Measurements from ENCODE around the gene CFAP45. TPM values are rescaled to one million over a fixed set of nuclear protein-coding genes. Genes with fewer than 3 reads are reported as not detected.
"Not testable (repeated sequence)": the region's sequence is repeated elsewhere in the genome, so short reads cannot be mapped to it uniquely, and the experiment has no call there.

The CFAP45 gene
- total RNA-seq, 1 donor from 2014 or later = 1.7 TPM

- Mint-ChIP-seq H3K36me3 (ENCODE audit: low read depth) (peaks cover 63% of the 10 kb centered on the region), H3K4me3 (no peak overlapping the region), H3K27me3 (ENCODE audit: insufficient read depth) (no peaks in the 10 kb centered on the region), H3K27ac (peak overlapping the region; percentile 56), H3K4me1 (ENCODE audit: low read depth) (peaks cover 56% of the 10 kb centered on the region), H3K9me3 (no peaks in the 10 kb centered on the region)
- no peak for DNase-seq (ENCODE audit: low spot score)
- intact Hi-C loops (cut with micrococcal nuclease) = no loop called here
Observed at GRCh38 chr1:159917533-159918351, 17.8 kb upstream of the CFAP45 start.

GRCh38 chr1:159916242-159917051 lies 16.5 kb upstream of the CFAP45 start:
- H3K4me3 Mint-ChIP-seq = no peak overlapping the region
- peaks cover 60% of the 10 kb centered on the region for H3K36me3 Mint-ChIP-seq (ENCODE audit: low read depth)
- intact Hi-C loops (cut with micrococcal nuclease) = no loop called here
- H3K9me3 Mint-ChIP-seq = no peaks in the 10 kb centered on the region
- no peak for DNase-seq (ENCODE audit: low spot score)
- H3K27me3 Mint-ChIP-seq (ENCODE audit: insufficient read depth) = no peaks in the 10 kb centered on the region
- peaks cover 58% of the 10 kb centered on the region for H3K4me1 Mint-ChIP-seq (ENCODE audit: low read depth)
- H3K27ac Mint-ChIP-seq = peak overlapping the region; percentile 59

GRCh38 chr1:159915571-159916241 lies 15.7 kb upstream of the CFAP45 start:
- Mint-ChIP-seq H3K27me3 (ENCODE audit: insufficient read depth) (no peaks in the 10 kb centered on the region), H3K9me3 (no peaks in the 10 kb centered on the region), H3K27ac (peak overlapping the region; percentile 21), H3K36me3 (ENCODE audit: low read depth) (peaks cover 54% of the 10 kb centered on the region), H3K4me1 (ENCODE audit: low read depth) (peaks cover 58% of the 10 kb centered on the region), H3K4me3 (no peak overlapping the region)
- DNase-seq (ENCODE audit: low spot score) = no peak
- intact Hi-C loops (cut with micrococcal nuclease) = no loop called here

GRCh38 chr1:159914252-159915018 lies 14.5 kb upstream of the CFAP45 start:
- H3K4me3 Mint-ChIP-seq = no peak overlapping the region
- H3K27ac Mint-ChIP-seq = no peak overlapping the region
- peaks cover 43% of the 10 kb centered on the region for H3K36me3 Mint-ChIP-seq (ENCODE audit: low read depth)
- H3K4me1 Mint-ChIP-seq (ENCODE audit: low read depth) = peaks cover 65% of the 10 kb centered on the region
- H3K27me3 Mint-ChIP-seq (ENCODE audit: insufficient read depth) = no peaks in the 10 kb centered on the region
- DNase-seq (ENCODE audit: low spot score) = no peak
- no peaks in the 10 kb centered on the region for H3K9me3 Mint-ChIP-seq
- intact Hi-C loops (cut with micrococcal nuclease) = no loop called here

- Mint-ChIP-seq H3K27ac (peak overlapping the region; percentile 65), H3K4me3 (no peak overlapping the region), H3K4me1 (ENCODE audit: low read depth) (peaks cover 68% of the 10 kb centered on the region), H3K9me3 (no peaks in the 10 kb centered on the region), H3K36me3 (ENCODE audit: low read depth) (peaks cover 37% of the 10 kb centered on the region), H3K27me3 (ENCODE audit: insufficient read depth) (no peaks in the 10 kb centered on the region)
- intact Hi-C loops (cut with micrococcal nuclease) = no loop called here
- DNase-seq (ENCODE audit: low spot score) = no peak
Observed at GRCh38 chr1:159913451-159914192, 13.7 kb upstream of the CFAP45 start.

- H3K4me1 Mint-ChIP-seq (ENCODE audit: low read depth) = peaks cover 55% of the 10 kb centered on the region
- peak overlapping the region; percentile 31 for H3K4me3 Mint-ChIP-seq
- H3K27me3 Mint-ChIP-seq (ENCODE audit: insufficient read depth) = no peaks in the 10 kb centered on the region
- no peak for DNase-seq (ENCODE audit: low spot score)
- peak overlapping the region; percentile 86 for H3K27ac Mint-ChIP-seq
- no peaks in the 10 kb centered on the region for H3K9me3 Mint-ChIP-seq
- peaks cover 23% of the 10 kb centered on the region for H3K36me3 Mint-ChIP-seq (ENCODE audit: low read depth)
- intact Hi-C loops (cut with micrococcal nuclease) = no loop called here
Observed at GRCh38 chr1:159911326-159912070, 11.5 kb upstream of the CFAP45 start.

- Mint-ChIP-seq H3K4me1 (ENCODE audit: low read depth) (peaks cover 41% of the 10 kb centered on the region), H3K36me3 (ENCODE audit: low read depth) (peaks cover 5% of the 10 kb centered on the region), H3K4me3 (no peak overlapping the region), H3K27ac (no peak overlapping the region), H3K27me3 (ENCODE audit: insufficient read depth) (peaks cover 5% of the 10 kb centered on the region), H3K9me3 (no peaks in the 10 kb centered on the region)
- intact Hi-C loops (cut with micrococcal nuclease) = no loop called here
- no peak for DNase-seq (ENCODE audit: low spot score)
Observed at GRCh38 chr1:159908031-159908940, 8.3 kb upstream of the CFAP45 start.

- intact Hi-C loops (cut with micrococcal nuclease) = no loop called here
- Mint-ChIP-seq H3K27me3 (ENCODE audit: insufficient read depth) (peaks cover 6% of the 10 kb centered on the region), H3K4me1 (ENCODE audit: low read depth) (peaks cover 28% of the 10 kb centered on the region), H3K9me3 (no peaks in the 10 kb centered on the region), H3K4me3 (no peak overlapping the region), H3K36me3 (ENCODE audit: low read depth) (peaks cover 2% of the 10 kb centered on the region), H3K27ac (no peak overlapping the region)
- DNase-seq (ENCODE audit: low spot score) = no peak
Observed at GRCh38 chr1:159906960-159907359, 7.0 kb upstream of the CFAP45 start.

- H3K27ac Mint-ChIP-seq; H3K9me3 Mint-ChIP-seq; intact Hi-C loops (cut with micrococcal nuclease); H3K4me1 Mint-ChIP-seq (ENCODE audit: low read depth); DNase-seq (ENCODE audit: low spot score); H3K27me3 Mint-ChIP-seq (ENCODE audit: insufficient read depth); H3K4me3 Mint-ChIP-seq; H3K36me3 Mint-ChIP-seq (ENCODE audit: low read depth): not testable (repeated sequence)
Observed at GRCh38 chr1:159904036-159904435, 4.1 kb upstream of the CFAP45 start.

GRCh38 chr1:159902541-159902940 lies 2.6 kb upstream of the CFAP45 start:
- Mint-ChIP-seq H3K27ac (no peak overlapping the region), H3K27me3 (ENCODE audit: insufficient read depth) (peaks cover 8% of the 10 kb centered on the region), H3K4me3 (no peak overlapping the region), H3K9me3 (no peaks in the 10 kb centered on the region), H3K4me1 (ENCODE audit: low read depth) (peaks cover 9% of the 10 kb centered on the region), H3K36me3 (ENCODE audit: low read depth) (peaks cover 2% of the 10 kb centered on the region)
- intact Hi-C loops (cut with micrococcal nuclease) = no loop called here
- DNase-seq (ENCODE audit: low spot score) = no peak
